GM12878 (cell line): ENCODE results near the gene IGSF1. TPM values are rescaled to one million over a fixed set of nuclear protein-coding genes. Genes with fewer than 3 reads are reported as not detected.

Experiments used
- ATAC-seq: fragments of 200-7000 bp; cut with Tn5 transposase; 3 replicates; pipeline ENCODE4 v1.9.1; 2020; ENCODE audit warnings: mild to moderate bottlenecking, moderate library complexity
- BruUV-seq: library from RNA; stranded (reverse); fragments of 400-500 nt; replicated peaks from 2 replicates; lab custom pipeline; 2021; lab: Mats Ljungman, UMichigan
- CTCF ChIA-PET: fragments of 300-600 bp; sonication (Branson Sonifier 250); formaldehyde crosslinking; extraction: SDS; loops from one replicate; lab custom pipeline; 2021; ENCODE audit warnings: inconsistent platforms; lab: Yijun Ruan, JAX
- POLR2A ChIA-PET: fragments of 350-600 bp; formaldehyde crosslinking; extraction: SDS; loops from one replicate; lab custom pipeline; 2021; ENCODE audit warnings: inconsistent platforms; lab: Charles Lee
- RAD21 ChIA-PET: fragments of 300-600 bp; sonication (Branson Sonifier 250); formaldehyde crosslinking; loops from one replicate; lab custom pipeline; 2023; ENCODE audit warnings: antibody characterized with exemption; ENCODE audit not compliant: unreplicated experiment; lab: Charles Lee
- SMC1A ChIA-PET: fragments of 300-600 bp; sonication (Branson Sonifier 250); formaldehyde crosslinking; loops from one replicate; lab custom pipeline; 2023; ENCODE audit not compliant: unreplicated experiment, uncharacterized antibody; lab: Charles Lee
- DNase-seq: peaks from one replicate; pipeline ENCODE4 v3.0.0-alpha.2; 2011; ENCODE audit warnings: low read depth, low spot score
- FAIRE-seq: peaks from 3 replicates; lab custom pipeline; 2011; peaks lifted over from hg19 to GRCh38; lab: Jason Lieb, UNC
- H2AFZ ChIP-seq: 2 replicates; pipeline ENCODE4 v1.6.0; 2011; ENCODE audit warnings: low read depth, low read length, control low read depth; ENCODE audit not compliant: control insufficient read depth
- H3K27ac ChIP-seq: 2 replicates; pipeline ENCODE4 v1.5.1; 2011; ENCODE audit warnings: control low read depth; ENCODE audit not compliant: control insufficient read depth, insufficient read depth
- H3K27me3 ChIP-seq, 2 experiments: replicated peaks in 1 of 2; 2 replicates each; pipeline versions ENCODE4 v1.6.0 to v1.6.1; 2011; ENCODE audit warnings: low read length in 1 of 2; ENCODE audit not compliant: control insufficient read depth in 2 of 2, insufficient read depth in 2 of 2
- H3K36me3 ChIP-seq, 2 experiments: 2 replicates each; pipeline ENCODE4 v1.5.1; 2011; ENCODE audit warnings: low read length in 1 of 2; ENCODE audit not compliant: control insufficient read depth in 2 of 2, insufficient read depth in 2 of 2
- H3K4me1 ChIP-seq: 2 replicates; pipeline ENCODE4 v1.6.1; 2011; ENCODE audit warnings: mild to moderate bottlenecking, low read length, moderate library complexity, mixed read lengths; ENCODE audit not compliant: control insufficient read depth, insufficient read depth
- H3K4me2 ChIP-seq: 2 replicates; pipeline ENCODE4 v1.6.0; 2011; ENCODE audit warnings: control low read depth; ENCODE audit not compliant: control insufficient read depth, insufficient read depth
- H3K4me3 ChIP-seq: fragments of 200-600 bp; sonication (generic); 2 replicates; pipeline ENCODE4 v1.5.1; 2016
- H3K79me2 ChIP-seq: 2 replicates; pipeline ENCODE4 v1.6.0; 2011; ENCODE audit warnings: low read length; ENCODE audit not compliant: control insufficient read depth, insufficient read depth
- H3K9ac ChIP-seq: 2 replicates; pipeline ENCODE4 v1.8.0; 2011; ENCODE audit warnings: low read length, control low read depth, mixed read lengths; ENCODE audit not compliant: control insufficient read depth, insufficient read depth
- H3K9me3 ChIP-seq: replicated peaks from 3 replicates; pipeline ENCODE4 v1.5.1; 2011; ENCODE audit warnings: mild to moderate bottlenecking, low read length; ENCODE audit not compliant: control insufficient read depth, insufficient read depth
- H4K20me1 ChIP-seq: 2 replicates; pipeline ENCODE4 v1.6.0; 2011; ENCODE audit not compliant: control insufficient read depth, insufficient read depth
- BHLHE40 ChIP-seq, 2 experiments: fragments of 450-650 bp in 1 of 2; IDR thresholded peaks; 2 replicates each; pipeline ENCODE4 v1.6.1; 2011 to 2017; ENCODE audit warnings: low read depth in 2 of 2, borderline replicate concordance in 1 of 2, improper control_type of control experiment in 1 of 2, low read length in 1 of 2, mild to moderate bottlenecking in 1 of 2
- MTA2 ChIP-seq: fragments of 450-650 bp; IDR thresholded peaks from 2 replicates; pipeline ENCODE4 v1.6.1; 2016; ENCODE audit warnings: low read depth, mild to moderate bottlenecking, moderate library complexity
- RELA ChIP-seq: fragments of 450-650 bp; IDR thresholded peaks from 2 replicates; pipeline ENCODE4 v1.8.0; 2014; ENCODE audit warnings: borderline replicate concordance; ENCODE audit not compliant: partially characterized antibody
- WGBS: methylation state at CpG from one replicate; pipeline ENCODE4 v1.1.6; 2016; ENCODE audit warnings: low lambda C conversion rate; ENCODE audit not compliant: insufficient replicate concordance, insufficient coverage; ENCODE audit errors: missing lambda C conversion rate; 5-methylcytosine and 5-hydroxymethylcytosine counted together
- in situ Hi-C: fragments of 300-500 bp; cut with MboI; formaldehyde crosslinking; loops from 9 replicates; pipeline ENCODE4 v1.14.3; 2018; ENCODE audit warnings: mixed read lengths
- intact Hi-C: fragments of 100-400 bp; cut with micrococcal nuclease; formaldehyde crosslinking; loops from one replicate; pipeline ENCODE4 v1.14.2; 2022; ENCODE audit not compliant: unreplicated experiment
- polyA plus RNA-seq, 11 experiments: library from polyadenylated mRNA; depleted of rRNA in 4 of 11; unstranded in 6 of 11; stranded (reverse) in 5 of 11; fragments of >200 nt; fragmentation: Nextera tagmentation in 4 of 11; fragmentation: Illumina TruSeq in 1 of 11; extraction: Ambion mirVana in 4 of 11; extraction: Trizol in 1 of 11; gene quantifications; 1 replicate in 1 of 11; 2 replicates in 10 of 11; pipeline versions ENCODE4 v1.2.1 to v1.2.3, GENCODE V29; 2011 to 2016; ENCODE audit warnings: inconsistent platforms in 2 of 11, missing spikeins in 2 of 11, low read depth in 1 of 11
- total RNA-seq, 4 experiments: library from RNA; depleted of rRNA in 3 of 4; stranded (reverse); fragments of >200 nt in 3 of 4; fragmentation: Illumina TruSeq in 1 of 4; extraction: Trizol in 1 of 4; gene quantifications; 2 replicates each; pipeline versions ENCODE4 v1.2.1 to v1.2.3, GENCODE V29; 2013 to 2021
- TF ChIP-seq, protein P1 (sequence below): IDR thresholded peaks from 2 replicates; pipeline ENCODE4 v1.6.1; 2012; ENCODE audit warnings: improper control_type of control experiment, low read depth, low read length; ENCODE audit not compliant: insufficient replicate concordance
- TF ChIP-seq, protein P2 (sequence below): fragments of 450-650 bp; IDR thresholded peaks from 2 replicates; pipeline ENCODE4 v1.6.1; 2017; ENCODE audit warnings: mild to moderate bottlenecking, moderate library complexity
- TF ChIP-seq, protein P3 (sequence below): IDR thresholded peaks from 2 replicates; pipeline ENCODE4 v1.6.1; 2011; ENCODE audit warnings: low read depth, low read length, improper control_type of control experiment, borderline replicate concordance
- TF ChIP-seq, protein P4 (sequence below): IDR thresholded peaks from 2 replicates; pipeline ENCODE4 v1.6.1; 2012; ENCODE audit warnings: mild to moderate bottlenecking, low read depth, low read length

IGSF1 gene
- total and polyA plus RNA-seq, 10 of the 15 experiments (the other 5 are each of a cell fraction or from before 2014, with no cell fraction given), result 0.04 to 0.08 TPM; not detected in 8

DNA sequence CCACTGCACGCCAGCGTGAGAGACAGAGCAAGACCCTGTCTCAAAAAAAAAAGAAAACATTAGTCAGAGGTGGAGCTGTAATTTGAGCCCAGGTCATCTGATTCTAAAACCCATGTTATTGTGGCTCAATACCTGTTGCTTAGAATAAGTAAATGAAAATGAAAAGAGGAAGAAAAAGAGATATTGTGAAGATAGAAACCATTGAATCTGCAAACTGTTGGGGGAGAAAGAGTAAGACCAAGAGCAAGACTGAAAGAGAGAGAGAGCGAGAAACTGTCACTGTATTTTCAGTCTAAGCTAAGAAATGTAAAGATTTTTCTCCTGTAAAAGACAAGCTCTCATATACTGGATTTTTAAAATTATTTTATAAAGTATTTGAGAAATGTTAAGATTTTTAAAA, 9.7 kb upstream of the IGSF1 start:
- RAD21 ChIA-PET, result no interaction called here
- Histone ChIP-seq H3K79me2 (no peaks in the 10 kb centered on the region), H3K4me3 (no peak overlapping the region), H3K4me1 (no peaks in the 10 kb centered on the region), H4K20me1 (no peaks in the 10 kb centered on the region), H3K4me2 (no peak overlapping the region), H3K36me3 (no peaks in the 10 kb centered on the region), H3K9ac (no peak overlapping the region), H3K9me3 (no peaks in the 10 kb centered on the region), H3K27ac (no peak overlapping the region), H3K27me3 (no peaks in the 10 kb centered on the region), H2AFZ (no peak overlapping the region)
- POLR2A ChIA-PET, result no interaction called here
- DNase-seq (no peak), ATAC-seq (no peak), FAIRE-seq (no peak)
- no TSS peak for BruUV-seq
- intact Hi-C loops (no loop called here), in situ Hi-C loops (no loop called here)
- SMC1A ChIA-PET, result no interaction called here
- 64% methylated on average over 3 of the region's 3 CpGs for WGBS
- TF ChIP-seq, protein P1, sequence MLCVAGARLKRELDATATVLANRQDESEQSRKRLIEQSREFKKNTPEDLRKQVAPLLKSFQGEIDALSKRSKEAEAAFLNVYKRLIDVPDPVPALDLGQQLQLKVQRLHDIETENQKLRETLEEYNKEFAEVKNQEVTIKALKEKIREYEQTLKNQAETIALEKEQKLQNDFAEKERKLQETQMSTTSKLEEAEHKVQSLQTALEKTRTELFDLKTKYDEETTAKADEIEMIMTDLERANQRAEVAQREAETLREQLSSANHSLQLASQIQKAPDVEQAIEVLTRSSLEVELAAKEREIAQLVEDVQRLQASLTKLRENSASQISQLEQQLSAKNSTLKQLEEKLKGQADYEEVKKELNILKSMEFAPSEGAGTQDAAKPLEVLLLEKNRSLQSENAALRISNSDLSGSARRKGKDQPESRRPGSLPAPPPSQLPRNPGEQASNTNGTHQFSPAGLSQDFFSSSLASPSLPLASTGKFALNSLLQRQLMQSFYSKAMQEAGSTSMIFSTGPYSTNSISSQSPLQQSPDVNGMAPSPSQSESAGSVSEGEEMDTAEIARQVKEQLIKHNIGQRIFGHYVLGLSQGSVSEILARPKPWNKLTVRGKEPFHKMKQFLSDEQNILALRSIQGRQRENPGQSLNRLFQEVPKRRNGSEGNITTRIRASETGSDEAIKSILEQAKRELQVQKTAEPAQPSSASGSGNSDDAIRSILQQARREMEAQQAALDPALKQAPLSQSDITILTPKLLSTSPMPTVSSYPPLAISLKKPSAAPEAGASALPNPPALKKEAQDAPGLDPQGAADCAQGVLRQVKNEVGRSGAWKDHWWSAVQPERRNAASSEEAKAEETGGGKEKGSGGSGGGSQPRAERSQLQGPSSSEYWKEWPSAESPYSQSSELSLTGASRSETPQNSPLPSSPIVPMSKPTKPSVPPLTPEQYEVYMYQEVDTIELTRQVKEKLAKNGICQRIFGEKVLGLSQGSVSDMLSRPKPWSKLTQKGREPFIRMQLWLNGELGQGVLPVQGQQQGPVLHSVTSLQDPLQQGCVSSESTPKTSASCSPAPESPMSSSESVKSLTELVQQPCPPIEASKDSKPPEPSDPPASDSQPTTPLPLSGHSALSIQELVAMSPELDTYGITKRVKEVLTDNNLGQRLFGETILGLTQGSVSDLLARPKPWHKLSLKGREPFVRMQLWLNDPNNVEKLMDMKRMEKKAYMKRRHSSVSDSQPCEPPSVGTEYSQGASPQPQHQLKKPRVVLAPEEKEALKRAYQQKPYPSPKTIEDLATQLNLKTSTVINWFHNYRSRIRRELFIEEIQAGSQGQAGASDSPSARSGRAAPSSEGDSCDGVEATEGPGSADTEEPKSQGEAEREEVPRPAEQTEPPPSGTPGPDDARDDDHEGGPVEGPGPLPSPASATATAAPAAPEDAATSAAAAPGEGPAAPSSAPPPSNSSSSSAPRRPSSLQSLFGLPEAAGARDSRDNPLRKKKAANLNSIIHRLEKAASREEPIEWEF, result no peak
- TF ChIP-seq RELA, result no peak
- TF ChIP-seq, protein P2, sequence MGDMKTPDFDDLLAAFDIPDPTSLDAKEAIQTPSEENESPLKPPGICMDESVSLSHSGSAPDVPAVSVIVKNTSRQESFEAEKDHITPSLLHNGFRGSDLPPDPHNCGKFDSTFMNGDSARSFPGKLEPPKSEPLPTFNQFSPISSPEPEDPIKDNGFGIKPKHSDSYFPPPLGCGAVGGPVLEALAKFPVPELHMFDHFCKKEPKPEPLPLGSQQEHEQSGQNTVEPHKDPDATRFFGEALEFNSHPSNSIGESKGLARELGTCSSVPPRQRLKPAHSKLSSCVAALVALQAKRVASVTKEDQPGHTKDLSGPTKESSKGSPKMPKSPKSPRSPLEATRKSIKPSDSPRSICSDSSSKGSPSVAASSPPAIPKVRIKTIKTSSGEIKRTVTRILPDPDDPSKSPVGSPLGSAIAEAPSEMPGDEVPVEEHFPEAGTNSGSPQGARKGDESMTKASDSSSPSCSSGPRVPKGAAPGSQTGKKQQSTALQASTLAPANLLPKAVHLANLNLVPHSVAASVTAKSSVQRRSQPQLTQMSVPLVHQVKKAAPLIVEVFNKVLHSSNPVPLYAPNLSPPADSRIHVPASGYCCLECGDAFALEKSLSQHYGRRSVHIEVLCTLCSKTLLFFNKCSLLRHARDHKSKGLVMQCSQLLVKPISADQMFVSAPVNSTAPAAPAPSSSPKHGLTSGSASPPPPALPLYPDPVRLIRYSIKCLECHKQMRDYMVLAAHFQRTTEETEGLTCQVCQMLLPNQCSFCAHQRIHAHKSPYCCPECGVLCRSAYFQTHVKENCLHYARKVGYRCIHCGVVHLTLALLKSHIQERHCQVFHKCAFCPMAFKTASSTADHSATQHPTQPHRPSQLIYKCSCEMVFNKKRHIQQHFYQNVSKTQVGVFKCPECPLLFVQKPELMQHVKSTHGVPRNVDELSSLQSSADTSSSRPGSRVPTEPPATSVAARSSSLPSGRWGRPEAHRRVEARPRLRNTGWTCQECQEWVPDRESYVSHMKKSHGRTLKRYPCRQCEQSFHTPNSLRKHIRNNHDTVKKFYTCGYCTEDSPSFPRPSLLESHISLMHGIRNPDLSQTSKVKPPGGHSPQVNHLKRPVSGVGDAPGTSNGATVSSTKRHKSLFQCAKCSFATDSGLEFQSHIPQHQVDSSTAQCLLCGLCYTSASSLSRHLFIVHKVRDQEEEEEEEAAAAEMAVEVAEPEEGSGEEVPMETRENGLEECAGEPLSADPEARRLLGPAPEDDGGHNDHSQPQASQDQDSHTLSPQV, result no peak
- TF ChIP-seq, protein P3, sequence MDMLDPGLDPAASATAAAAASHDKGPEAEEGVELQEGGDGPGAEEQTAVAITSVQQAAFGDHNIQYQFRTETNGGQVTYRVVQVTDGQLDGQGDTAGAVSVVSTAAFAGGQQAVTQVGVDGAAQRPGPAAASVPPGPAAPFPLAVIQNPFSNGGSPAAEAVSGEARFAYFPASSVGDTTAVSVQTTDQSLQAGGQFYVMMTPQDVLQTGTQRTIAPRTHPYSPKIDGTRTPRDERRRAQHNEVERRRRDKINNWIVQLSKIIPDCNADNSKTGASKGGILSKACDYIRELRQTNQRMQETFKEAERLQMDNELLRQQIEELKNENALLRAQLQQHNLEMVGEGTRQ, result no peak
- TF ChIP-seq BHLHE40 (IDR thresholded peaks at IDR 0.05; ENCODE audit: borderline replicate concordance in 1 of 2, low read depth in 2 of 2, low read length in 1 of 2), result no peak
- TF ChIP-seq, protein P4, sequence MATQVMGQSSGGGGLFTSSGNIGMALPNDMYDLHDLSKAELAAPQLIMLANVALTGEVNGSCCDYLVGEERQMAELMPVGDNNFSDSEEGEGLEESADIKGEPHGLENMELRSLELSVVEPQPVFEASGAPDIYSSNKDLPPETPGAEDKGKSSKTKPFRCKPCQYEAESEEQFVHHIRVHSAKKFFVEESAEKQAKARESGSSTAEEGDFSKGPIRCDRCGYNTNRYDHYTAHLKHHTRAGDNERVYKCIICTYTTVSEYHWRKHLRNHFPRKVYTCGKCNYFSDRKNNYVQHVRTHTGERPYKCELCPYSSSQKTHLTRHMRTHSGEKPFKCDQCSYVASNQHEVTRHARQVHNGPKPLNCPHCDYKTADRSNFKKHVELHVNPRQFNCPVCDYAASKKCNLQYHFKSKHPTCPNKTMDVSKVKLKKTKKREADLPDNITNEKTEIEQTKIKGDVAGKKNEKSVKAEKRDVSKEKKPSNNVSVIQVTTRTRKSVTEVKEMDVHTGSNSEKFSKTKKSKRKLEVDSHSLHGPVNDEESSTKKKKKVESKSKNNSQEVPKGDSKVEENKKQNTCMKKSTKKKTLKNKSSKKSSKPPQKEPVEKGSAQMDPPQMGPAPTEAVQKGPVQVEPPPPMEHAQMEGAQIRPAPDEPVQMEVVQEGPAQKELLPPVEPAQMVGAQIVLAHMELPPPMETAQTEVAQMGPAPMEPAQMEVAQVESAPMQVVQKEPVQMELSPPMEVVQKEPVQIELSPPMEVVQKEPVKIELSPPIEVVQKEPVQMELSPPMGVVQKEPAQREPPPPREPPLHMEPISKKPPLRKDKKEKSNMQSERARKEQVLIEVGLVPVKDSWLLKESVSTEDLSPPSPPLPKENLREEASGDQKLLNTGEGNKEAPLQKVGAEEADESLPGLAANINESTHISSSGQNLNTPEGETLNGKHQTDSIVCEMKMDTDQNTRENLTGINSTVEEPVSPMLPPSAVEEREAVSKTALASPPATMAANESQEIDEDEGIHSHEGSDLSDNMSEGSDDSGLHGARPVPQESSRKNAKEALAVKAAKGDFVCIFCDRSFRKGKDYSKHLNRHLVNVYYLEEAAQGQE, result no peak
- no peak for TF ChIP-seq MTA2
- CTCF ChIA-PET, result no interaction called here
